NCI-H524 treated with DMSO at 0.1 percent for 48 hours (cell line): ENCODE measurements around the gene CLRN2.
"Not testable (repeated sequence)": the region's sequence is repeated elsewhere in the genome, so short reads cannot be mapped to it uniquely, and the experiment has no call there.

Experiments used
- DNase-seq: peaks from one replicate; lab custom pipeline; 2025; lab: John Stamatoyannopoulos, UW

CLRN2 gene

GRCh38 chr4:17545374-17546140, 30.6 kb downstream of the CLRN2 start:
- DNase-seq, result no peak

GRCh38 chr4:17546222-17546621, 31.3 kb downstream of the CLRN2 start:
- DNase-seq, result no peak

GRCh38 chr4:17546678-17547077, 31.7 kb downstream of the CLRN2 start:
- DNase-seq, result no peak

GRCh38 chr4:17550549-17550948, 35.6 kb downstream of the CLRN2 start:
- no peak for DNase-seq

- no peak for DNase-seq
These were observed 37.5 kb downstream of the CLRN2 start for GRCh38 chr4:17552427-17552826.

- DNase-seq, result no peak
These were observed 39.6 kb downstream of the CLRN2 start for GRCh38 chr4:17554568-17554967.

- no peak for DNase-seq
These were observed 41.5 kb downstream of the CLRN2 start for GRCh38 chr4:17556498-17556897.

- no peak for DNase-seq
These were observed 42.9 kb downstream of the CLRN2 start for GRCh38 chr4:17557880-17558279.

GRCh38 chr4:17558941-17559708, 44.2 kb downstream of the CLRN2 start:
- no peak for DNase-seq

GRCh38 chr4:17559709-17560048, 44.7 kb downstream of the CLRN2 start:
- no peak for DNase-seq

- DNase-seq, result no peak
These were observed 45.2 kb downstream of the CLRN2 start for GRCh38 chr4:17560065-17560673.

GRCh38 chr4:17561195-17561909, 46.4 kb downstream of the CLRN2 start:
- no peak for DNase-seq

GRCh38 chr4:17562157-17562556, 47.2 kb downstream of the CLRN2 start:
- no peak for DNase-seq

GRCh38 chr4:17565846-17566245, 50.9 kb downstream of the CLRN2 start:
- DNase-seq, result no peak

- no peak for DNase-seq
These were observed 52.3 kb downstream of the CLRN2 start for GRCh38 chr4:17567271-17567670.

- no peak for DNase-seq
These were observed 59.2 kb downstream of the CLRN2 start for GRCh38 chr4:17574206-17574605.

GRCh38 chr4:17575177-17575576, 60.2 kb downstream of the CLRN2 start:
- DNase-seq, result not testable (repeated sequence)
